NCI-H2171 treated with DMSO at 0.1 percent for 48 hours (cell line): ENCODE measurements around the gene TCF4.

Experiments used
- DNase-seq: peaks from one replicate; lab custom pipeline; 2025; lab: John Stamatoyannopoulos, UW

TCF4 gene

GRCh38 chr18:55407774-55408535 lies 180.0 kb downstream of the TCF4 start:
- DNase-seq: peak; percentile 28

GRCh38 chr18:55407191-55407590 lies 180.8 kb downstream of the TCF4 start:
- peak; percentile 76 for DNase-seq

GRCh38 chr18:55406451-55406991 lies 181.5 kb downstream of the TCF4 start:
- DNase-seq: peak; percentile 73

DNA sequence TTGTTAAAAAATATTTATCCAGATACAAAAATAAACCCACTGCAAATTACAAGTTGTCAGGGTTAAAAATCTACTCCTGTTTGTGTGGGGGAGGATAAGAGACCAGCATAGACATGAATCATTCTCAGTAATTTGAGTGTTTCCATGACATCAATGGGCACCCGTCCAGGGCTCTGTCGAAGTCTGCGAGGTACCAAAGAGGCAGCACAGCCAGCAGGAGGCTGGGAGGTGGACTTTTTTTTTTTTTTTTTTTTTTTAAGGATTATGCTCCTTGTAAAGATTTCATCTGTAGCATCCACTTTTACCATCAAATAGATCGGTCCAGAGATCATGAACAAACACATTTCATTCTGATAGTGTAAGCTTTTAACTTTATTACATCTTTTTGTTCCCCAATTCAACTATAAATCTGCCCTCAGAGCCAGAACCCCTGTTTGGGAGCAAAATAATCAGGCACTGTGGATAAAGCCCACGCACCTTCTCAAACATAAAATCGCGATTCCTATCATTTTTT lies 182.0 kb downstream of the TCF4 start:
- peak; percentile 96 for DNase-seq

- DNase-seq: no peak
Observed at GRCh38 chr18:55405475-55405874, 182.5 kb downstream of the TCF4 start.

- peak; percentile 81 for DNase-seq
Observed at GRCh38 chr18:55404832-55405465, 183.0 kb downstream of the TCF4 start.

- no peak for DNase-seq
Observed at GRCh38 chr18:55404136-55404830, 183.7 kb downstream of the TCF4 start.

GRCh38 chr18:55403421-55403949 lies 184.5 kb downstream of the TCF4 start:
- DNase-seq: no peak

GRCh38 chr18:55402731-55403405 lies 185.1 kb downstream of the TCF4 start:
- DNase-seq: peak; percentile 46

GRCh38 chr18:55401638-55402191 lies 186.3 kb downstream of the TCF4 start:
- no peak for DNase-seq

- DNase-seq: no peak
Observed at GRCh38 chr18:55400590-55401541, 187.1 kb downstream of the TCF4 start.

DNA sequence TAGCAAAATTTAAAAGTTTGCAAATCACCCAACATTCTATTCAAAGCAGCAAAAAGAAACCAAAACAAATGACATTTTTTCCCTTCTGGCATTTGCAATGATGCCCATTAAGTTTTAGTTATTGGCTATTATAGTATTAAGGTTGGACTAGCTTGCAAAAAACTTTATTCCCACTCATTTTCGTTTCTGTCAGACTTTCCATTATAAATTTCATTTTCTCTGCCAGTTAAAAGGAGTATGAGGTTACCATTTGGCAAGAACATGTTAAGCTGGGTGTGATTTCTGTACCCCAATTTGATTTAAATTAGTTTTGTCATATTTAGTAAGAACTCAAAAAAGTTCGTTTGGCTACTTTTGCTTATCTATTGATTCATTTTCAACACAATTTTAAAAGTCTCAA lies 187.9 kb downstream of the TCF4 start:
- DNase-seq: no peak

- no peak for DNase-seq
Observed at GRCh38 chr18:55398858-55399257, 189.1 kb downstream of the TCF4 start.

GRCh38 chr18:55396979-55397378 lies 191.0 kb downstream of the TCF4 start:
- no peak for DNase-seq

DNA sequence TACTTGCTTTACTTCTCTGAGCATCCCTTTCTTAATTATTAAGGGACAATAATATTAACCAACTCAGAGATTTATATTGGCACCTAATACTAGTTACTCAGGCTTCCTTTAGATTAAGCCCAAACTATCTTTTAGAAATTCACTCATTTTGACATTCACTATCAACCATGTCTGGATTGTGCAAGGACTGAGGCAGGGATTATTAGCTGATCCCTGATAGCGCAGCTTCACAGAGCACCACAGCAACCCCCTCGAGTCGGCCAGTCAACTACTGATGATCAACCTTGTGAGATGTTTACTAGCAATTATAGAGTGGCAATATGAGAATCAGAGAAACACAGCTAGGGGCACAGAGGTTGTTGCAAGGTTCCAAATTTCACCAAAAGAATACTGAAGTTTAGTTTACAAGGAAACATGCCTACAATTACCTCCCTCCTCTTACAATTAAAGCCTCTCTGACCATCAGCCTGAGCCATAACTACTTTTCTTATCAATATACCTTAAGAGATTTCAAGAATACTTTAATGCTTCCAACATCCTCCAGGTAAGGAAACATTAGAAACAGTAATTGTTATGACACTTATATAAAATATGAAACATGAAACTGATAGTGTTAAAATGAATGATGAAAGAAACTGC lies 191.6 kb downstream of the TCF4 start:
- no peak for DNase-seq

- DNase-seq: no peak
Observed at GRCh38 chr18:55395799-55396198, 192.2 kb downstream of the TCF4 start.

- peak; percentile 22 for DNase-seq
Observed at GRCh38 chr18:55390898-55391297, 197.1 kb downstream of the TCF4 start.

GRCh38 chr18:55387139-55387984 lies 200.6 kb downstream of the TCF4 start:
- DNase-seq: no peak

GRCh38 chr18:55386545-55386944 lies 201.4 kb downstream of the TCF4 start:
- no peak for DNase-seq
